PC-9 (cell line): Measurements from ENCODE around the gene C5orf34. TPM values are rescaled to one million over a fixed set of nuclear protein-coding genes. Genes with fewer than 3 reads are reported as not detected.
A peak's percentile ranks its signal among the peaks of the same experiment; 100 is the strongest.
"Not testable (repeated sequence)": the region's sequence is repeated elsewhere in the genome, so short reads cannot be mapped to it uniquely, and the experiment has no call there.

Source experiments
- BruUV-seq: library from RNA; stranded (reverse); fragments of 400-500 nt; replicated peaks from 2 replicates; lab custom pipeline; 2021; lab: Mats Ljungman, UMichigan
- CTCF ChIA-PET: fragments of 300-600 bp; sonication (Branson Sonifier 250); formaldehyde crosslinking; loops from one replicate; lab custom pipeline; 2022; ENCODE audit warnings: antibody characterized with exemption; lab: Charles Lee
- POLR2A ChIA-PET: fragments of 300-600 bp; sonication (Branson Sonifier 250); formaldehyde crosslinking; loops from one replicate; lab custom pipeline; 2022; ENCODE audit warnings: antibody characterized with exemption; ENCODE audit not compliant: unreplicated experiment; lab: Charles Lee
- DNase-seq, 2 experiments: peaks; one replicate each; pipeline versions ENCODE4 v3.0.0 to v3.0.0-alpha.2; 2015 to 2022; ENCODE audit warnings: mixed read lengths in 1 of 2
- H2AFZ ChIP-seq: fragments of 200-600 bp; sonication (generic); 2 replicates; pipeline ENCODE4 v1.8.1; 2017; ENCODE audit warnings: antibody characterized with exemption
- H3F3A ChIP-seq: fragments of 200-600 bp; sonication (generic); 2 replicates; pipeline ENCODE4 v1.8.1; 2017; ENCODE audit warnings: antibody characterized with exemption, mild to moderate bottlenecking, low read depth; ENCODE audit not compliant: insufficient read depth
- H3K27ac ChIP-seq: fragments of 200-600 bp; sonication (generic); 2 replicates; pipeline ENCODE4 v1.6.1; 2016; ENCODE audit warnings: mixed run types
- H3K27me3 ChIP-seq: fragments of 200-600 bp; sonication (generic); 2 replicates; pipeline ENCODE4 v1.6.1; 2016; ENCODE audit warnings: low read depth, mixed run types; ENCODE audit not compliant: insufficient read depth
- H3K36me3 ChIP-seq: fragments of 200-600 bp; sonication (generic); 2 replicates; pipeline ENCODE4 v1.6.1; 2016; ENCODE audit warnings: low read depth, mixed run types
- H3K4me1 ChIP-seq: fragments of 200-600 bp; sonication (generic); replicated peaks from 2 replicates; pipeline ENCODE4 v1.6.1; 2016; ENCODE audit warnings: mixed run types; ENCODE audit not compliant: insufficient read depth
- H3K4me2 ChIP-seq: fragments of 200-600 bp; sonication (generic); 2 replicates; pipeline ENCODE4 v1.6.1; 2017; ENCODE audit warnings: mixed run types
- H3K4me3 ChIP-seq: fragments of 200-600 bp; sonication (generic); 2 replicates; pipeline ENCODE4 v1.6.1; 2016; ENCODE audit warnings: mixed run types
- H3K79me2 ChIP-seq: fragments of 200-600 bp; sonication (generic); 2 replicates; pipeline ENCODE4 v1.6.1; 2017; ENCODE audit warnings: low read depth, mixed run types
- H3K9me2 ChIP-seq: fragments of 200-600 bp; sonication (generic); 2 replicates; pipeline ENCODE4 v1.8.1; 2017; ENCODE audit warnings: mild to moderate bottlenecking; ENCODE audit not compliant: insufficient read depth
- H3K9me3 ChIP-seq: fragments of 200-600 bp; sonication (generic); 2 replicates; pipeline ENCODE4 v1.8.1; 2016; ENCODE audit warnings: low read depth; ENCODE audit not compliant: insufficient read depth
- H4K20me1 ChIP-seq: fragments of 200-600 bp; sonication (generic); 2 replicates; pipeline ENCODE4 v1.8.1; 2017; ENCODE audit not compliant: insufficient read depth
- EZH2 ChIP-seq: fragments of 200-600 bp; sonication (generic); IDR thresholded peaks from 2 replicates; pipeline ENCODE4 v1.8.0; 2017; ENCODE audit warnings: antibody characterized with exemption, low read depth
- intact Hi-C: fragments of 100-400 bp; cut with micrococcal nuclease; formaldehyde crosslinking; loops from one replicate; pipeline ENCODE4 v1.10.0; 2022; ENCODE audit not compliant: unreplicated experiment
- total RNA-seq: library from RNA; stranded (reverse); gene quantifications from 2 replicates; pipeline ENCODE4 v1.2.3, GENCODE V29; 2021
- TF ChIP-seq, protein P1 (sequence below): fragments of 200-600 bp; sonication (generic); conservative IDR thresholded peaks from 2 replicates; pipeline ENCODE4 v1.6.1; 2017; ENCODE audit warnings: mixed run types, antibody characterized with exemption, mild to moderate bottlenecking, moderate library complexity

The C5orf34 gene
- total RNA-seq, 1 experiment from 2014 or later = 22.6 TPM

DNA sequence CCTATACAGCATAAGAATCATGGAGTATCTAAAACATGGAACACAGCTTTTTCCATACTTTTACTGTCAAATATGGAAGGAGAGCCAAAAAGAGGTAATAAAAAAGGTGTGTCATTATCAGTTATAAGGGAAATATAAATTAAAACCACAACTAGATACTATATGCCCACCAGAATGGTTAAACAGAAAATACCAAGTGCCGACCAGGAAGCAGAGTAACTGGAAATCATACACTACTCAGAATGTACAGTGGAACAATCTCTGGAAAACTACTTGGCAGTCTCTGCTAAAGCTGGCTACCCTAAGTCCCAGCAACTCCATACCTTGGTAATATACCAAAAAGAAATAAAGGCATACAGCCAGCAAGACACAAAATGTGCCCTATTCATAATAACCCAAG, 39.5 kb upstream of the C5orf34 start:
- Histone ChIP-seq H3K9me3 (no peaks in the 10 kb centered on the region), H4K20me1 (peaks cover 52% of the 10 kb centered on the region), H3K79me2 (peaks cover 69% of the 10 kb centered on the region), H3K4me1 (peaks cover 34% of the 10 kb centered on the region), H3K4me3 (peak overlapping the region; percentile 88; the same call in 1 of the 2 replicates), H3K36me3 (peaks cover 58% of the 10 kb centered on the region), H3K4me2 (peak overlapping the region; percentile 94), H3K27me3 (no peaks in the 10 kb centered on the region), H3F3A (peaks cover 18% of the 10 kb centered on the region; the same call in 1 of the 2 replicates), H3K27ac (no peak overlapping the region), H2AFZ (no peak overlapping the region), H3K9me2 (no peaks in the 10 kb centered on the region)
- TF ChIP-seq, protein P1, sequence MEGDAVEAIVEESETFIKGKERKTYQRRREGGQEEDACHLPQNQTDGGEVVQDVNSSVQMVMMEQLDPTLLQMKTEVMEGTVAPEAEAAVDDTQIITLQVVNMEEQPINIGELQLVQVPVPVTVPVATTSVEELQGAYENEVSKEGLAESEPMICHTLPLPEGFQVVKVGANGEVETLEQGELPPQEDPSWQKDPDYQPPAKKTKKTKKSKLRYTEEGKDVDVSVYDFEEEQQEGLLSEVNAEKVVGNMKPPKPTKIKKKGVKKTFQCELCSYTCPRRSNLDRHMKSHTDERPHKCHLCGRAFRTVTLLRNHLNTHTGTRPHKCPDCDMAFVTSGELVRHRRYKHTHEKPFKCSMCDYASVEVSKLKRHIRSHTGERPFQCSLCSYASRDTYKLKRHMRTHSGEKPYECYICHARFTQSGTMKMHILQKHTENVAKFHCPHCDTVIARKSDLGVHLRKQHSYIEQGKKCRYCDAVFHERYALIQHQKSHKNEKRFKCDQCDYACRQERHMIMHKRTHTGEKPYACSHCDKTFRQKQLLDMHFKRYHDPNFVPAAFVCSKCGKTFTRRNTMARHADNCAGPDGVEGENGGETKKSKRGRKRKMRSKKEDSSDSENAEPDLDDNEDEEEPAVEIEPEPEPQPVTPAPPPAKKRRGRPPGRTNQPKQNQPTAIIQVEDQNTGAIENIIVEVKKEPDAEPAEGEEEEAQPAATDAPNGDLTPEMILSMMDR = no peak
- no peak for TF ChIP-seq EZH2
- ChIA-PET CTCF (interaction anchor here (0.6 kb wide), 2 partner anchors 12 to 31 kb away, joined by 3 to 7 read pairs; no protein-coding TSS in a partner anchor), POLR2A (interaction anchor here (0.5 to 0.7 kb wide), 2 partner anchors 48 to 70 kb away, joined by 3 to 5 read pairs; no protein-coding TSS in a partner anchor)
- intact Hi-C loops = no loop called here
- BruUV-seq = no TSS peak
- no peak for DNase-seq

DNA sequence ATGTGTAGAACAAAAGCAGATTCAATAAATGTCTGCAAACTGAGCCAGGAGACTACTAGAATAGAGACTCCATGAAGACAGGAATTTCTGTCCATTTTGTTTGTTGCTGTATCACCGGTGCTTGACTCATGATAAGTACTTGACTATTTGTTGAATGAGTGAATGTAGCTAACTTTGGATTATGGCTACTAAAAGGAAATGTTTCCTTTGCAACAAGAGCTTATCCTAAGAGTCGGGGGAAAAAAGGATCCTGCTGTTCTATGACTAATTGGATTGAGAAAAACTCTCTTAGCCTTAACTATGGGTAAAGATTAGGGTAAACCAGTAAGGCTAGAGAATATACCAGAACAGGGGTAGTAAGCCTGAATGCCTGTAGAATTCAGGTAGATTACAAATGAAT, 38.4 kb upstream of the C5orf34 start:
- no peak for DNase-seq
- Histone ChIP-seq H3F3A (peaks cover 16% of the 10 kb centered on the region; the same call in 1 of the 2 replicates), H3K4me1 (peaks cover 32% of the 10 kb centered on the region), H3K27me3 (no peaks in the 10 kb centered on the region), H2AFZ (no peak overlapping the region), H3K4me2 (peak overlapping the region; percentile 94; the same call in 1 of the 2 replicates), H3K36me3 (peaks cover 62% of the 10 kb centered on the region), H3K79me2 (peaks cover 78% of the 10 kb centered on the region), H3K9me3 (no peaks in the 10 kb centered on the region), H3K27ac (no peak overlapping the region), H3K9me2 (no peaks in the 10 kb centered on the region), H4K20me1 (peaks cover 61% of the 10 kb centered on the region), H3K4me3 (no peak overlapping the region)
- intact Hi-C loops = no loop called here
- TF ChIP-seq, protein P1 = no peak
- no peak for TF ChIP-seq EZH2
- no TSS peak for BruUV-seq
- ChIA-PET POLR2A (interaction anchor here (0.6 kb wide), 2 partner anchors 18 to 240 kb away, joined by 3 to 4 read pairs; no protein-coding TSS in a partner anchor), CTCF (no interaction called here)

DNA sequence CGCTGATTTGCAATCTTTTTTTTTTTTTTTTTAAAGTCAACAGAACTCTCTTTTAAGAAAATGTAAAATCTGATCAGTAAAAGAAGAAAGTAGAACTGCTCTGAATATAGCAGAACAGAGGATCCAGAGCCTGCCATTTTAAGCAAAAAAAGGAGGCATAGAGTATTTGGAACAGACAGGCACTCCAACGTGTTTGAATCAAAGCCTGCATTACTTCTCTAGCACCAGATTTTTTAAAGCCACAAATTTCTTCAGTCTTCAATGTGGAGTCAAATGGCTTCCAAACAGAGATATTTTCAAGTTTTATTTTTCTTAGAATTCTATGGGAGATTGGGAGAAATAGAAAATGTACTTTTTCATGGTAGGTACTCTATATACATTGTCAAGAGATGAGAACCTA, 36.8 kb upstream of the C5orf34 start:
- H3K4me1 ChIP-seq = peaks cover 26% of the 10 kb centered on the region
- TF ChIP-seq, protein P1 = no peak
- TF ChIP-seq EZH2 = no peak
- H4K20me1 ChIP-seq = peaks cover 71% of the 10 kb centered on the region
- no peak overlapping the region for H2AFZ ChIP-seq
- ChIA-PET CTCF (no interaction called here), POLR2A (no interaction called here)
- intact Hi-C loops = no loop called here
- H3K9me3 ChIP-seq = no peaks in the 10 kb centered on the region
- no peaks in the 10 kb centered on the region for H3K27me3 ChIP-seq
- H3K36me3 ChIP-seq = peaks cover 76% of the 10 kb centered on the region
- no peak overlapping the region for H3K4me3 ChIP-seq
- no peaks in the 10 kb centered on the region for H3K9me2 ChIP-seq
- no peak for DNase-seq
- peaks cover 83% of the 10 kb centered on the region for H3K79me2 ChIP-seq
- peaks cover 3% of the 10 kb centered on the region; the same call in 1 of the 2 replicates for H3F3A ChIP-seq
- H3K4me2 ChIP-seq = no peak overlapping the region
- H3K27ac ChIP-seq = no peak overlapping the region
- no TSS peak for BruUV-seq

DNA sequence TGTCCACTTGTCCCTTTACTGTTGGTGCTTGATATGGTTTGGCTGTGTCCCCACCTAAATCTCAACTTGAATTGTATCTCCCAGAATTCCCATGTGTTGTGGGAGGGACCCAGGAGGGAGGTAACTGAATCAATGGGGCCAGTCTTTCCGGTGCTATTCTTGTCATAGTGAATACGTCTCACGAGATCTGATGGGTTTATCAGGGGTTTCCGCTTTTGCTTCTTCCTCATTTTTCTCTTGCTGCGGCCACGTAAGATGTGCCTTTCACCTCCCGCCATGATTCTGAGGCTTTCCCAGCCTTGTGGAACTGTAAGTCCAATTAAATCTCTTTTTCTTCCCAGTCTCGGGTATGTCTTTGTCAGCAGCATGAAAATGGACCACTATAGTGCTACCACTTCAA, 34.3 kb upstream of the C5orf34 start:
- POLR2A ChIA-PET, H3F3A ChIP-seq, H3K4me2 ChIP-seq, H3K9me2 ChIP-seq, CTCF ChIA-PET, BruUV-seq, H3K4me3 ChIP-seq, DNase-seq, intact Hi-C loops, H2AFZ ChIP-seq, H3K9me3 ChIP-seq, H3K27me3 ChIP-seq, H3K27ac ChIP-seq: not testable (repeated sequence)
- Histone ChIP-seq H3K4me1 (peaks cover 10% of the 10 kb centered on the region), H3K79me2 (peaks cover 62% of the 10 kb centered on the region), H3K36me3 (peaks cover 84% of the 10 kb centered on the region), H4K20me1 (peaks cover 72% of the 10 kb centered on the region)
